ENCODE measurements around the gene CRACDL.

Gene CRACDL

GRCh38 chr2:98771721-98772524 is 164.1 kb downstream of the CRACDL start (continued):
- TF ChIP-seq CREB5 (CRISPR knock-in tag; IDR thresholded peaks at IDR 0.05; ENCODE audit: low read depth) (no peak), OSR1 (CRISPR knock-in tag; IDR thresholded peaks at IDR 0.05) (no peak), PPARA (CRISPR knock-in tag; IDR thresholded peaks at IDR 0.05; ENCODE audit: borderline replicate concordance) (no peak), ZFP3 (CRISPR knock-in tag; IDR thresholded peaks at IDR 0.05) (no peak), ISL1 (CRISPR knock-in tag; IDR thresholded peaks at IDR 0.05) (no peak), ZNF8 (CRISPR knock-in tag; IDR thresholded peaks at IDR 0.05) (no peak)
- TF ChIP-seq, protein P1, sequence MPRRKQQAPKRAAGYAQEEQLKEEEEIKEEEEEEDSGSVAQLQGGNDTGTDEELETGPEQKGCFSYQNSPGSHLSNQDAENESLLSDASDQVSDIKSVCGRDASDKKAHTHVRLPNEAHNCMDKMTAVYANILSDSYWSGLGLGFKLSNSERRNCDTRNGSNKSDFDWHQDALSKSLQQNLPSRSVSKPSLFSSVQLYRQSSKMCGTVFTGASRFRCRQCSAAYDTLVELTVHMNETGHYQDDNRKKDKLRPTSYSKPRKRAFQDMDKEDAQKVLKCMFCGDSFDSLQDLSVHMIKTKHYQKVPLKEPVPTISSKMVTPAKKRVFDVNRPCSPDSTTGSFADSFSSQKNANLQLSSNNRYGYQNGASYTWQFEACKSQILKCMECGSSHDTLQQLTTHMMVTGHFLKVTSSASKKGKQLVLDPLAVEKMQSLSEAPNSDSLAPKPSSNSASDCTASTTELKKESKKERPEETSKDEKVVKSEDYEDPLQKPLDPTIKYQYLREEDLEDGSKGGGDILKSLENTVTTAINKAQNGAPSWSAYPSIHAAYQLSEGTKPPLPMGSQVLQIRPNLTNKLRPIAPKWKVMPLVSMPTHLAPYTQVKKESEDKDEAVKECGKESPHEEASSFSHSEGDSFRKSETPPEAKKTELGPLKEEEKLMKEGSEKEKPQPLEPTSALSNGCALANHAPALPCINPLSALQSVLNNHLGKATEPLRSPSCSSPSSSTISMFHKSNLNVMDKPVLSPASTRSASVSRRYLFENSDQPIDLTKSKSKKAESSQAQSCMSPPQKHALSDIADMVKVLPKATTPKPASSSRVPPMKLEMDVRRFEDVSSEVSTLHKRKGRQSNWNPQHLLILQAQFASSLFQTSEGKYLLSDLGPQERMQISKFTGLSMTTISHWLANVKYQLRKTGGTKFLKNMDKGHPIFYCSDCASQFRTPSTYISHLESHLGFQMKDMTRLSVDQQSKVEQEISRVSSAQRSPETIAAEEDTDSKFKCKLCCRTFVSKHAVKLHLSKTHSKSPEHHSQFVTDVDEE (CRISPR knock-in tag; IDR thresholded peaks at IDR 0.05): no peak

- no peak for TF ChIP-seq PPARA (CRISPR knock-in tag; IDR thresholded peaks at IDR 0.05; ENCODE audit: borderline replicate concordance)
- no peak for TF ChIP-seq OSR1 (CRISPR knock-in tag; IDR thresholded peaks at IDR 0.05)
- TF ChIP-seq, protein P1 (CRISPR knock-in tag; IDR thresholded peaks at IDR 0.05): no peak
- TF ChIP-seq ZC3H10 (CRISPR knock-in tag; IDR thresholded peaks at IDR 0.05): no peak
- TF ChIP-seq TOX (CRISPR knock-in tag; IDR thresholded peaks at IDR 0.05; ENCODE audit: borderline replicate concordance): no peak
- no peak for TF ChIP-seq RARB (CRISPR knock-in tag; IDR thresholded peaks at IDR 0.05)
- TF ChIP-seq ZNF8 (CRISPR knock-in tag; IDR thresholded peaks at IDR 0.05): no peak
- TF ChIP-seq ESRRG (CRISPR knock-in tag; IDR thresholded peaks at IDR 0.05): no peak
- TF ChIP-seq ZNF565 (CRISPR knock-in tag; conservative IDR thresholded peaks at IDR 0.05; ENCODE audit: low read depth): no peak
Observed at GRCh38 chr2:98771264-98771663, 164.8 kb downstream of the CRACDL start.

GRCh38 chr2:98769784-98770183 is 166.2 kb downstream of the CRACDL start:
- TF ChIP-seq ZNF565 (CRISPR knock-in tag; conservative IDR thresholded peaks at IDR 0.05; ENCODE audit: low read depth) (no peak), TCF4 (CRISPR knock-in tag; IDR thresholded peaks at IDR 0.05; ENCODE audit: borderline replicate concordance) (no peak), CREB5 (CRISPR knock-in tag; IDR thresholded peaks at IDR 0.05; ENCODE audit: low read depth) (no peak), ESRRG (CRISPR knock-in tag; IDR thresholded peaks at IDR 0.05) (no peak), ZNF70 (CRISPR knock-in tag; IDR thresholded peaks at IDR 0.05) (no peak), RARB (CRISPR knock-in tag; IDR thresholded peaks at IDR 0.05) (no peak), CSDC2 (CRISPR knock-in tag; IDR thresholded peaks at IDR 0.05) (no peak), ZNF8 (CRISPR knock-in tag; IDR thresholded peaks at IDR 0.05) (no peak), ZFP30 (CRISPR knock-in tag; IDR thresholded peaks at IDR 0.05) (no peak), OSR1 (CRISPR knock-in tag; IDR thresholded peaks at IDR 0.05) (no peak), TOX (CRISPR knock-in tag; IDR thresholded peaks at IDR 0.05; ENCODE audit: borderline replicate concordance) (no peak), ISL1 (CRISPR knock-in tag; IDR thresholded peaks at IDR 0.05) (no peak)
- TF ChIP-seq, protein P2, sequence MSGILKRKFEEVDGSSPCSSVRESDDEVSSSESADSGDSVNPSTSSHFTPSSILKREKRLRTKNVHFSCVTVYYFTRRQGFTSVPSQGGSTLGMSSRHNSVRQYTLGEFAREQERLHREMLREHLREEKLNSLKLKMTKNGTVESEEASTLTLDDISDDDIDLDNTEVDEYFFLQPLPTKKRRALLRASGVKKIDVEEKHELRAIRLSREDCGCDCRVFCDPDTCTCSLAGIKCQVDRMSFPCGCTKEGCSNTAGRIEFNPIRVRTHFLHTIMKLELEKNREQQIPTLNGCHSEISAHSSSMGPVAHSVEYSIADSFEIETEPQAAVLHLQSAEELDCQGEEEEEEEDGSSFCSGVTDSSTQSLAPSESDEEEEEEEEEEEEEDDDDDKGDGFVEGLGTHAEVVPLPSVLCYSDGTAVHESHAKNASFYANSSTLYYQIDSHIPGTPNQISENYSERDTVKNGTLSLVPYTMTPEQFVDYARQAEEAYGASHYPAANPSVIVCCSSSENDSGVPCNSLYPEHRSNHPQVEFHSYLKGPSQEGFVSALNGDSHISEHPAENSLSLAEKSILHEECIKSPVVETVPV (CRISPR knock-in tag; IDR thresholded peaks at IDR 0.05): no peak
- TF ChIP-seq, protein P3, sequence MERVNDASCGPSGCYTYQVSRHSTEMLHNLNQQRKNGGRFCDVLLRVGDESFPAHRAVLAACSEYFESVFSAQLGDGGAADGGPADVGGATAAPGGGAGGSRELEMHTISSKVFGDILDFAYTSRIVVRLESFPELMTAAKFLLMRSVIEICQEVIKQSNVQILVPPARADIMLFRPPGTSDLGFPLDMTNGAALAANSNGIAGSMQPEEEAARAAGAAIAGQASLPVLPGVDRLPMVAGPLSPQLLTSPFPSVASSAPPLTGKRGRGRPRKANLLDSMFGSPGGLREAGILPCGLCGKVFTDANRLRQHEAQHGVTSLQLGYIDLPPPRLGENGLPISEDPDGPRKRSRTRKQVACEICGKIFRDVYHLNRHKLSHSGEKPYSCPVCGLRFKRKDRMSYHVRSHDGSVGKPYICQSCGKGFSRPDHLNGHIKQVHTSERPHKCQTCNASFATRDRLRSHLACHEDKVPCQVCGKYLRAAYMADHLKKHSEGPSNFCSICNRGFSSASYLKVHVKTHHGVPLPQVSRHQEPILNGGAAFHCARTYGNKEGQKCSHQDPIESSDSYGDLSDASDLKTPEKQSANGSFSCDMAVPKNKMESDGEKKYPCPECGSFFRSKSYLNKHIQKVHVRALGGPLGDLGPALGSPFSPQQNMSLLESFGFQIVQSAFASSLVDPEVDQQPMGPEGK (CRISPR knock-in tag; IDR thresholded peaks at IDR 0.05; ENCODE audit: borderline replicate concordance): no peak
- ATAC-seq: no peak

More at GRCh38 chr2:98771264-98771663, 164.8 kb downstream of the CRACDL start:
- ATAC-seq: no peak

Measured in SK-N-SH treated with all-trans-retinoic acid at 6 μM for 48 hours (cell line).